ENCODE measurements around the gene PTPRG.

GRCh38 chr3:62214850-62215249 is 653.5 kb downstream of the PTPRG start:
- TF ChIP-seq, protein P1, sequence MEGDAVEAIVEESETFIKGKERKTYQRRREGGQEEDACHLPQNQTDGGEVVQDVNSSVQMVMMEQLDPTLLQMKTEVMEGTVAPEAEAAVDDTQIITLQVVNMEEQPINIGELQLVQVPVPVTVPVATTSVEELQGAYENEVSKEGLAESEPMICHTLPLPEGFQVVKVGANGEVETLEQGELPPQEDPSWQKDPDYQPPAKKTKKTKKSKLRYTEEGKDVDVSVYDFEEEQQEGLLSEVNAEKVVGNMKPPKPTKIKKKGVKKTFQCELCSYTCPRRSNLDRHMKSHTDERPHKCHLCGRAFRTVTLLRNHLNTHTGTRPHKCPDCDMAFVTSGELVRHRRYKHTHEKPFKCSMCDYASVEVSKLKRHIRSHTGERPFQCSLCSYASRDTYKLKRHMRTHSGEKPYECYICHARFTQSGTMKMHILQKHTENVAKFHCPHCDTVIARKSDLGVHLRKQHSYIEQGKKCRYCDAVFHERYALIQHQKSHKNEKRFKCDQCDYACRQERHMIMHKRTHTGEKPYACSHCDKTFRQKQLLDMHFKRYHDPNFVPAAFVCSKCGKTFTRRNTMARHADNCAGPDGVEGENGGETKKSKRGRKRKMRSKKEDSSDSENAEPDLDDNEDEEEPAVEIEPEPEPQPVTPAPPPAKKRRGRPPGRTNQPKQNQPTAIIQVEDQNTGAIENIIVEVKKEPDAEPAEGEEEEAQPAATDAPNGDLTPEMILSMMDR (IDR thresholded peaks at IDR 0.05) = no peak
- no peak for TF ChIP-seq POLR2AphosphoS5 (IDR thresholded peaks at IDR 0.05)
- TF ChIP-seq POLR2A (IDR thresholded peaks at IDR 0.05) = no peak
- no peak for TF ChIP-seq EP300 (IDR thresholded peaks at IDR 0.05)

Measured in suprapubic skin (tissue), 4 donors.